ENCODE results near the gene TES.
"Not testable (repeated sequence)": the region's sequence is repeated elsewhere in the genome, so short reads cannot be mapped to it uniquely, and the experiment has no call there.

TES gene

GRCh38 chr7:116284390-116284789 is 74.1 kb downstream of the TES start:
- DNase-seq (ENCODE audit: low spot score), result no peak

- DNase-seq (ENCODE audit: low spot score), result no peak
Observed at GRCh38 chr7:116285252-116285651, 74.9 kb downstream of the TES start.

- no peak for DNase-seq (ENCODE audit: low spot score)
Observed at GRCh38 chr7:116290740-116291139, 80.4 kb downstream of the TES start.

- no peak for DNase-seq (ENCODE audit: low spot score)
Observed at GRCh38 chr7:116291937-116292336, 81.6 kb downstream of the TES start.

GRCh38 chr7:116292381-116292780 is 82.0 kb downstream of the TES start:
- no peak for DNase-seq (ENCODE audit: low spot score)

- no peak for DNase-seq (ENCODE audit: low spot score)
Observed at GRCh38 chr7:116293139-116293538, 82.8 kb downstream of the TES start.

GRCh38 chr7:116293633-116294032 is 83.3 kb downstream of the TES start:
- no peak for DNase-seq (ENCODE audit: low spot score)

GRCh38 chr7:116295903-116296302 is 85.6 kb downstream of the TES start:
- DNase-seq (ENCODE audit: low spot score), result not testable (repeated sequence)

- DNase-seq (ENCODE audit: low spot score), result no peak
Observed at GRCh38 chr7:116298055-116298454, 87.7 kb downstream of the TES start.

- no peak for DNase-seq (ENCODE audit: low spot score)
Observed at GRCh38 chr7:116298576-116298975, 88.2 kb downstream of the TES start.

- DNase-seq (ENCODE audit: low spot score), result no peak
Observed at GRCh38 chr7:116305485-116306408, 95.4 kb downstream of the TES start.

GRCh38 chr7:116306409-116307048 is 96.2 kb downstream of the TES start:
- DNase-seq (ENCODE audit: low spot score), result no peak

GRCh38 chr7:116307253-116307652 is 96.9 kb downstream of the TES start:
- no peak for DNase-seq (ENCODE audit: low spot score)

Measured in putamen (tissue), 1 donor.